Retina (tissue), 1 donor: Measurements from ENCODE around the gene SCAPER.

Experiments used
- DNase-seq: peaks from one replicate; pipeline ENCODE4 v3.0.0-alpha.2; 2016

The SCAPER gene

GRCh38 chr15:76349301-76350070, 555.7 kb downstream of the SCAPER start:
- no peak for DNase-seq

GRCh38 chr15:76347482-76348055, 557.6 kb downstream of the SCAPER start:
- no peak for DNase-seq

DNA sequence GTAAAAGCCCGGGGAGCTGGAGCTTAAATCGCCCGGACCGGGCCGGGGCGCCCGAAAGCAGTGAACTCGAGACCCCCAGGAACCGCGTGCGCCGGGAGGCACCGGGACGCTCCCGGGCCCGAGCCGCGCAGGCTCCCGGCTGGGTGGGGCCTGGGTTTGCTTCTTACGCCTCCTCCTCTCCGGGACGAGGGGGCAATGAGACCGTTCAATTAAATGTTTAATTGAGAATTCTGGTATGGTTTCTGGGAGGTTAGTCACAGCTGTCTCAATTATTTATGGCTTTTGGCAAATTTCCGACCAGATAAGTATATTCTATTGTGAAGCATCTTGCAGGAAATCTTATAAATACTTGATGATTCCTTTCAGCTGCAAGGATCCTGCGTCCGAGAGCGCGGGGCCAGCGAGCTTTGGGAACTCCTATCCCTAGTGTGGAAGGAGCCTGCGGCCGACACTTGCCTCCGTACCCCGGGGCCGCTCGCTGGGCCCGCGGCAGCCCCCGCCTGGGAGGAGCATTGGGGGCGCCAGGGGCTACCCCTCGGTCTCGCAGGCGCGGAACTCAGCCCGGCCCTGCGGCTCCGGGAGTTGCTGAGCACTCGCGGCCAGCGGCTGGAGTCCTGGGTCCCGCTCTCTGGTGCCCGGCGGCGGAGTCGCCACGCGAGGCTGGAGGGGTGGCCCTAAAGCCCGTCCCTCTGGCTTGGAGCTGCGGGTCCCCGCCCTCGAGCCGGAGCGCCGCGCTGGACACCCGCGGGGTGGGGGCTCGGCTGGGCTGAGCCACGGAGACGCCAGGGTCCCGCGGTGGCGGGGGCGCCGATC, 558.3 kb downstream of the SCAPER start:
- peak; percentile 80 for DNase-seq

GRCh38 chr15:76345880-76346668, 559.1 kb downstream of the SCAPER start:
- peak; percentile 71 for DNase-seq

DNA sequence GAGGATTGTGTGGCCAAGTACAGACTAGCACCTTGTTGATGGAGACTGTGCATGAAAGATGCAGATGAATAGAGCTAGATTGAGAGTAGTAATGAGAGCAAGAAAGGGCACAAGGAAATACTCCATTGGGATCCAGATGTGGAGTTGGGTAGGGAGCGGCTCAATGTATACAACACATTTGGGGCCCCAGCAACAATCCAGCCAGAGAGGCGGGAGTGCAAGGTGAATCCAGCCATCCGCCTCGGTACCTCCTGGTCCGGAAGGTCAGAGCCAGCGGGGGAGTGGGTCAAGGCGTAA, 559.6 kb downstream of the SCAPER start:
- no peak for DNase-seq

DNA sequence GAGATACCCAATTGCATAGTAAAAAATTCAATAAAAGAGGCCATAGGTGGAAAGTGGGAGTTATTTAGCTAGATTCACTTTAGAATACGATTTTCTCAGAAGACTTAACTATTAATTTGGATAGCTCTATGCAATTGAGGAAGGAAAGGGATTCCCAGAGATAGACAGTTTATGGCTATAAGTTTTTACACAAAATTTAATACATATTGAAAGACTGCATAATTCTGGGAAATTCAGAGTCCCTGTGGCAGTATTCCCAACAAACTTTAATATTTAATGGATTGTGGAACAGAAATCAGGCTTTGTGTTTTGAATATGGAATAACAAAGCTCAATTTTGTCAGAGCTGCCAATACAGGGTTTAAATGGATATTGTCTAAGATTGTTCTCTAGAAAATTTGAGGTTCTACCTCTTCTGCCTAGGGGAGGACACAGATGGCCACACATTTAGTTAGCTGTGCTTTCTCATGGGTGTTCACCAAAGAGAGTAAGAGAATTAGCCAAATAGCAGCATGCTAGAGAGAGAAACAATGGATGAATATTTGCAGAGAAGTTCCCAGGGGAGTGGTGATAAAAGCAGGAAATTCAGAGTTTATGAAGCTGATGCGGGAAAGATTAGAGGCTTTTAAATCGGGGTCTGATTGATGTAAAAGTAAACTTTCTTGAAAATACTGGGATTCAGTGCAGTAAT, 560.1 kb downstream of the SCAPER start:
- DNase-seq: no peak

GRCh38 chr15:76343313-76343996, 561.7 kb downstream of the SCAPER start:
- peak; percentile 62 for DNase-seq

GRCh38 chr15:76342382-76343201, 562.5 kb downstream of the SCAPER start:
- DNase-seq: peak; percentile 72

DNA sequence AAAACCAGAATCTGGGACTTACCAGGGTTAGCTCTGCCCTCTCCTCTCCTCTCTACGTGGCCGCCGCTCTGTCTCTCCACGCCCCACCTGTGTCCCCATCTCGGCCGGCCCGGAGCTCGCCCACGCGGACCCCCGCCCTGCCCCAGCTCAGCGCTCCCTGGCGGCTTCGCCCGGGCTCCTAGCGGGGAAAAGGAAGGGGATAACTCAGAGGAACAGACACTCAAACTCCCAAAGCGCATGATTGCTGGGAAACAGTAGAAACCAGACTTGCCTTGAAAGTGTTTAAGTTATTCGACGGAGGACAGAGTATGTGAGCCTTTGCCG, 563.1 kb downstream of the SCAPER start:
- no peak for DNase-seq

DNA sequence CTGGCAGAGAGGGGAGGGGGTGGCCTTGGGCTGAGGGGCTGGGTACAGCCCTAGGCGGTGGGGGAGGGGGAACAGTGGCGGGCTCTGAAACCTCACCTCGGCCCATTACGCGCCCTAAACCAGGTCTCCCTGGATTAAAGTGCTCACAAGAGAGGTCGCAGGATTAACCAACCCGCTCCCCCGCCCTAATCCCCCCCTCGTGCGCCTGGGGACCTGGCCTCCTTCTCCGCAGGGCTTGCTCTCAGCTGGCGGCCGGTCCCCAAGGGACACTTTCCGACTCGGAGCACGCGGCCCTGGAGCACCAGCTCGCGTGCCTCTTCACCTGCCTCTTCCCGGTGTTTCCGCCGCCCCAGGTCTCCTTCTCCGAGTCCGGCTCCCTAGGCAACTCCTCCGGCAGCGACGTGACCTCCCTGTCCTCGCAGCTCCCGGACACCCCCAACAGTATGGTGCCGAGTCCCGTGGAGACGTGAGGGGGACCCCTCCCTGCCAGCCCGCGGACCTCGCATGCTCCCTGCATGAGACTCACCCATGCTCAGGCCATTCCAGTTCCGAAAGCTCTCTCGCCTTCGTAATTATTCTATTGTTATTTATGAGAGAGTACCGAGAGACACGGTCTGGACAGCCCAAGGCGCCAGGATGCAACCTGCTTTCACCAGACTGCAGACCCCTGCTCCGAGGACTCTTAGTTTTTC, 563.6 kb downstream of the SCAPER start:
- peak; percentile 77 for DNase-seq

GRCh38 chr15:76340803-76341365, 564.3 kb downstream of the SCAPER start:
- peak; percentile 75 for DNase-seq

DNA sequence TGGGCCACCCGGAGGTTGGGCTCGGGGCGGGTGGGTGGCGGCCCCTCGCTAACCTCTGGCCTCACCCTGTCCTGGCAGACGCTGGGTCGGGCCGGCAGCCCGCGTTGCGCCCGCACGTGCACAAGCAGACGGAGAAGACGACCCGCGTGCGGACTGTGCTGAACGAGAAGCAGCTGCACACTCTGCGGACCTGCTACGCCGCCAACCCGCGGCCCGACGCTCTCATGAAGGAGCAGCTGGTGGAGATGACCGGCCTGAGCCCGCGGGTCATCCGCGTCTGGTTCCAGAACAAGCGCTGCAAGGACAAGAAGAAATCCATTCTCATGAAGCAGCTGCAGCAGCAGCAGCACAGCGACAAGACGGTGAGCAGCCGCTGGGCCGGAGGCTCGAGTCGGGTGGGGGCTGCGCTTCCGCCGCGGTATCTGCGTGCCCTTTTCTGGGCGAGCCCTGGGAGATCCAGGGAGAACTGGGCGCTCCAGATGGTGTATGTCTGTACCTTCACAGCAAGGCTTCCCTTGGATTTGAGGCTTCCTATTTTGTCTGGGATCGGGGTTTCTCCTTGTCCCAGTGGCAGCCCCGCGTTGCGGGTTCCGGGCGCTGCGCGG, 564.8 kb downstream of the SCAPER start:
- peak; percentile 91 for DNase-seq

DNA sequence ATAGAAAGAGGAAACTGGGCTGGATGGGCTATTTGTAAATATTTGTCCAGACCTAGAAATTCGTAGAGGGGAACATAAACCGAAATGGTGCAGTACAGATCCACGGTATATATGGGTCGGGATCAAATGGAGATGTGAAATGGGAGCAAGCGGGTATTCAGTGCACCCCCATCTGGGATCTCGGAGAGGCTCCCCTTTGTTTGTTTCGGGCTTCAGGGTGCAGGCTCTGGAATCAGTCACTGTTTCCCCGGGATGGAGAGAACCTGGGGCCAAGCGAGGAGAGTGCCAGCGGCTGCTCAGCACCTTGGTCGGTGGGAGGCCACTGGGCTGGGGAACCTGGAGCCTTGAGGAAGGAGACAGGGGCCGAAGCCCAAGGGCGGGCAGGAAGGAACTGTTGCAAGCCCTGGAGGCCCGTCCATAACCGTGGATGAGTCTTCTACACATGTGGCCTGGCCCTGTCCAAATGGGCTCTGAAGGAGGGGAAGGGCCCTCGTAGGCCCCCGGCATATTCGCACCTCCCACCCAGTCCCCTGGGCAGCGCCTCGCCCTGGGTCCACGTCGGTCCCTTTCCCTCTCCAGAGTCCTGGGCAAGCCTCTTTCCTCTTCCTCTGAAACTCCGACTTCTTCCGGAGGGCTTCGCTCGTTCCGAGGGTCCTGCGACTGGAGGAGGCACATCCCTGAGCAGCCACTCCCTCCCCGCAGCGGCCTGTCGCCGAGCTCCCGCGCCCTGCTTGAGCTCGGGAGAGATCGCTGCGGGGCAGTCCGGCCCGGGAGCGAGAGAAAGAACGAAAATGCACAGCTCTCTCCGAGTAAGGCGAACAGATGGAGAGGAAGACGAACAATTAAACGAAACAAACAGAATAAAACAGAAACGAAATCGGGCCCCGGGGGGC, 565.6 kb downstream of the SCAPER start:
- DNase-seq: peak; percentile 86

- peak; percentile 73 for DNase-seq
These were observed 566.4 kb downstream of the SCAPER start for GRCh38 chr15:76338486-76339304.

DNA sequence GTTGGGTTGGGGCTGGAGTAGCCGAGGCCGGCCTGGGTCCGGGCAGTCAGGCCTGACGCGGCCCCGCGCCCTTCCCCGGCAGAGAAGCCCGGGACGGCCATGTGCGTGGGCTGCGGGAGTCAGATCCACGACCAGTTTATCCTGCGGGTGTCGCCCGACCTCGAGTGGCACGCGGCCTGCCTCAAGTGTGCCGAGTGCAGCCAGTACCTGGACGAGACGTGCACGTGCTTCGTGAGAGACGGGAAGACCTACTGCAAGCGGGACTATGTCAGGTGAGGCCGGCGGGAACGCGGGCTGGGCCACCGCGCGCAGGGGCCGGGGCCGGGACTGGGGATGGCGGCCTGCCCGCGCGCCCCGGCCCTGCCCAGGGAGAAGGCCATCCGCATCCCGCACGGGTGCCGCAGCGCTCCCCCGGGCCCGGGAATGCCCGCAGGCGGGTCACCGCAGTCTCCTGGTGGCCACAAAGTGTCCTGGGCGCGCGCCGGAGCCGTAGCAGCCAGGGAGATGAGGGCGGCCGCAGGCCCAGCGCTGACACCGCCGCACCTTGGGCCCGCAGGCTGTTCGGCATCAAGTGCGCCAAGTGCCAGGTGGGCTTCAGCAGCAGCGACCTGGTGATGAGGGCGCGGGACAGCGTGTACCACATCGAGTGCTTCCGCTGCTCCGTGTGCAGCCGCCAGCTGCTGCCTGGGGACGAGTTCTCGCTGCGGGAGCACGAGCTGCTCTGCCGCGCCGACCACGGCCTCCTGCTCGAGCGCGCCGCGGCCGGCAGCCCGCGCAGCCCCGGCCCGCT, 567.2 kb downstream of the SCAPER start:
- peak; percentile 82 for DNase-seq

DNA sequence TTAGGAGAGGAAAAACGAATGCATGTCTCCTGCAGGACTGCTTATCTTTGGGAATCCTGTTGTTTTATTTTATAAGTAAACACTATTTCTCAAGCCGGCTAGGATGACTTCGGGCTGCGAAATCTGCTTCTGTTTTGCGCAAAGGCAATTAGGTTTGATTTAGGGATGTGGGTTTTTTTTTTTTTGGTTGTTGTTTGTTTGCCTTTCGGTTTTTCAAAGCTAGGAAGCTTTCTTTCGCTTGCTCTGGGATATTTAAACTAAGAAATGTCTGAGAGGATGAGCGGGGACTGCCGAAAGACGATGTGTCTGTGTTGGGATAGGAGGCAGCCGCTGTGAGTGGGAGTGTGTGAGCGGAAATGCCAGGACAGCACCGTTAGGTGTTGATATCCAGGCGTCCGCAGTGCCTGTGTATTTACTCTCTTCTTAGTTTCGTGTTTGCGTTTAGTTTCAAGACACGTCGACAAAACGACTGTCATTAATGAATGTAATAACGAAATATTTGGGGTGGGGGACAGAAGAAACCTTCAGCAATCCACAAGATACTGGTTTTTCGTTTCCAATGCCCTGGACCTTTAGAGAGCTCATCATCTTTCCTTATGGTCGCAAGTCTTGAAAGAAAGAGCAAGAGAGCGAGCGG, 568.0 kb downstream of the SCAPER start:
- DNase-seq: peak; percentile 80
